Measurements from ENCODE around the gene SLC22A13.
"Not testable (repeated sequence)": the region's sequence is repeated elsewhere in the genome, so short reads cannot be mapped to it uniquely, and the experiment has no call there.

SLC22A13 gene

DNA sequence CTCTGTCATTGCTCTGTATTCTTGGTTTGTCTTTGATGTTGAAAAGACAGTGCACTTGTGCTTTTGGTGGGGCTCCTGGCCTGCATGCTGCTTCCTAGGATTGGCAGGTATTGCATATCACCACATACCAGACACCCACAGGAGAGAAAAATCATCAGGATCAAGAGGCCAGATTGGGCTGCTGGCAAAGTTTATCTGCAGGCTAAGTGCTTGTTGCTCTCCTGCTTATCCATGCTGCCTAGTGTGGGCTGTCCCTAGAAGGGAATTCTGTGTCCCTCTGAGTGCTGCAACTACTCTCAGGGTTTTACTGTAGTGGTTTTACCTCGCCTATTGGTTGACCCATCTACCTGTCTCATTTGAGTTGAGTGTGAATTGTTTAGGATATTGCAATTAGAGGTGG is 833 bp upstream of the SLC22A13 start:
- DNase-seq, result no peak

DNA sequence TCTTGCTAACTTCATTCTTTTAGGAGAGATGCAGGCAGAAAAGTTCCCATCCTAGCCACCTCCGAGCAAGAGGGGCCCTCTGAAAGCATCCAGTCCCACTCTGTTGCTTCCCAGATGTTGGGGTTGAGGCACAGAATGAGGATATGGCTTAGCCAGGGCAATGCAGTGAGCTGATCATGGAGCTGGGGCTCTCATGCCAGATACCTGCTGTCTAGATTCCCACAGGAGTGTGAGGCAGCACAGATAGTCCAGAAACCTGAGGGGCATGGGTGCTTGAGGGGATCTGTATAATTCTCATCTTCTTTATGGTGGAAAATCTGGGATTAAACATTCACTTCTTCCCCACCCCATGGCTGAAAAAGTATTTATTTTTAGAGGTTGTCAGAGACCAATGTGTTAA is 1.2 kb downstream of the SLC22A13 start:
- no peak for DNase-seq

DNA sequence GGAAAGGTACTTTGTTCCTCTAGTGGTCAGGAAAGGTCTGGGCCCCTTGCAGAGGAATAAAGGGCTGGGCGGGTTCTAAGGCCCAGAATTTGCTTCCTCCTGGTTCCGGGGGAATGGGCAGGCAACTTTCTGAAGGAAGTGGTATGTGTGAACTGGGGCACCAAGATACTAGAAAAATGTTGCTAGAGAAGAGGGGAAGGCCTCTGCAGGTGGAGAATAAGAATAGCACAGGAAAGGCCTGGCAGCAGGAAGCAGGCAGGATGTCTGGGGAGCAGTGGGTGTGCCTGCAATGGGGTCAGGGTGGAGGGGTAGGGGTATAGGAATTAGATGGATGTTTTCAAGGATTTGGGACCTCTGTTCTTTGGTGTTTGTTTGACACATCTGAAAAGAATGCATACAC is 2.0 kb downstream of the SLC22A13 start:
- no peak for DNase-seq

DNA sequence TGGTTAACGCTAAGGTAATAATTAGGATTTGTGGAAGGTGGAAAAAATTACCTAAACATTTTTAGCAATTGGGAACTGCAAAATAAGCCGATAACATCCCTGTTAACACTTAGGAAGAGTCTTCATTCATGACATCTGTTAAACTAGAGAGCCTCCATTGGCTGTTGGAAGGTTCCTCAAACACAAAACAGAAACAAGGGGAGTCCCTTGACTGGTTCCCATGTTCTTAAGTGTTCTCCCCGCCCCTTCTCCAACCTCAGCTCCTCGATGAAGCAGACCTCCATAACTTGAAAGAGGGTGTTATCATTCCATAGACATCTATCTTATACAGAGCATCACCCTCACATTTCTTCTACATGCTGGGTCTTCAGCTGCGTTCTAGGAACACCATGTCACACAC is 2.5 kb downstream of the SLC22A13 start:
- DNase-seq, result no peak

DNA sequence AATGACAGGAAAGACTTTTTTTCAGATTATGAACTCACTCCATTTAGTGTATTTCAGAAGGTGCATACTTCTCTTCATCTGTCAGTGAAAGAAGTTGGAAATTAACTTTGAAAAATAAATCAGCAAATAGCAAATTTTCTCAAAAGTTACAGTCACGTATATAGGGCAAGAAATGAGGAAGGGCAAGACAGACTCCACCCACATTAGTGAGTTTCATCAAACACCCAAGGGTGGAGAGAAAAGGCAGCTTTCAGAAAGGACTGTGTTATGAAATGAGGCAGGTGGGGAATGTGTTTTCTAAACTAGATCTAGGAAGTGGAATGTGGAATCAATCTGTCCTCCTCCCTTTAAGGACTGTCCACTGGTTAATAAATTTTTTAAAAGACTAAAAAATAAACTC is 2.9 kb downstream of the SLC22A13 start:
- no peak for DNase-seq

DNA sequence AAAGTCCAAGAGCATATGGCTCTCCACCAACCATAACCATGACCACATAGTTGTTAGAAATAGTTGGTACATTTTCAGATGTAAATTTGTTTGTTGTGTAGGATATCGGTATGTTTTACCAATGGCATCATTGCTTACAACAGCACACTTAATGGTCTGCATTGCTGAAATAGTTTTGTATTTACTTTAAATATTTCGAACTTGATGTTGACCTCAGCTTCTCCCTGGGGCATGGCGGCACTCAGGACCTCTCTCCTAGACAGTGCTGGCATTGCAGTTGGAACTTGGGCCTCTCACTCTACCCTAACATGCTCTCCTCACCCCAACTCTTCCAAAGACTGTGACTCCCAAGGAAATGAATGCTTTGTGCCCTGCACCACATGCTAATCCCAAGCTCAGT is 5.0 kb downstream of the SLC22A13 start:
- DNase-seq, result no peak

DNA sequence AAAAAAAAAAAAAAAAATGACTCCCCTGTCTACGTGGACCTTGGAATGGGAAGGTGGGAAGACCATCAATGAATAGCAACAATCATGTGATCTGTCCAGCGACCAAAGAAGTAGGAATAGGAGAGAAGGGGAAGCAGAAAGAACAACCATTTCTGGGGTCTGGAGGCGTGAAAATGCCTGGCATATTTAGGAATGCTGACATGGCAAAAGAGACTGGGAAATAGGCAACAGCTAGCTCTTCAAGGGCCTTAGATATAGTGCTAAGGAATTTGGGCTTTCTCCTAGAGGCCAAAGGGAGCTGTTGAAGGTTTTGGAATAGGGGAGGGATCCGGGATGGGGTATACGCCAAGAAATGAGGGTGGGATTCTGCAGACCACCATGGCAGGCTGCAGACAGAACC is 5.9 kb downstream of the SLC22A13 start:
- no peak for DNase-seq

DNA sequence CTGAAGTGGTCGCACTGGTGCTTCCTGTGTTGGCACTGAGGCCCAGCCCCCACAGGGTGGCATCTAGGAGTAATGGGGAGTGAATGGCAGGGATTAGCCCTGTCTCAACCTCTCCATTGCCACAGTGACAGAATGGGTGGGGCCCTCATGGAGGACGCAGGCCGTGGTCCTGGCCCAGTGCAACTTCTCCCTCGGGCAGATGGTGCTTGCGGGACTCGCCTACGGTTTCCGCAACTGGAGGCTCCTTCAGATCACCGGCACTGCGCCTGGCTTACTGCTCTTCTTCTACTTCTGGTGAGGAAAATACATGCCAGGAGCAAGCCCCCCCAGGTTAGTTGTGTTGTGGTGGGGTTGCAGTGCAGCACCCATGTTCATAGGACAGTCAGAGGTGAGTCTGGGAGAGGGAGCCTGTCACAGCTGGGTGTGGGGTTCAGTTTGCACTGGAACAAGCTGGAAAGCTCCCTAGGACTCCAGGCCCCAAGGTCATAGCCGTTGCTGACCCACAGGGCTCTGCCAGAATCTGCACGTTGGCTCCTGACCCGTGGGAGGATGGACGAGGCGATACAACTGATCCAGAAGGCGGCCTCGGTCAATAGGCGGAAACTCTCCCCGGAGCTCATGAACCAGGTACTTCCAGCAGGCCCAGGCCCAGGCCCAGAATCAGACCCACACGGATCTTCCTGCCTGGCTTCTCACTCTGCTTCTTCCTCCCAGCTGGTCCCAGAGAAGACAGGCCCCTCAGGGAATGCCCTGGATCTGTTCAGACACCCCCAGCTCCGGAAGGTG is 9.4 kb downstream of the SLC22A13 start:
- no peak for DNase-seq

DNA sequence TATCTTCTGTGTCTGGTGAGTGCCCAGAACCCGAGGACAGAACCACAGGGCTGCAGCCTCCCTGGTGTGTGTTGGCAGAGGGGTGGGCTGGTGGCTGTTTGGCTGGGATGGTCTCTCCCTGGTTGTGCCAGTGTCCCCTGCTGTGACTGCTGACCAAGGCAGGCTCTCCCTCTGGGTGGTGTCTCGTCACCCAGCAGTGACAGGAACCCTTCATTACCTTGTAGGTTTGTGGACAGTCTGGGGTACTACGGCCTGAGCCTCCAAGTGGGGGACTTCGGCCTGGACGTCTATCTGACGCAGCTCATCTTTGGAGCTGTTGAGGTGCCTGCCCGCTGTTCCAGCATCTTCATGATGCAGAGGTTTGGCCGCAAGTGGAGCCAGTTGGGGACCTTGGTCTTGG is 10.0 kb downstream of the SLC22A13 start:
- DNase-seq, result no peak

DNA sequence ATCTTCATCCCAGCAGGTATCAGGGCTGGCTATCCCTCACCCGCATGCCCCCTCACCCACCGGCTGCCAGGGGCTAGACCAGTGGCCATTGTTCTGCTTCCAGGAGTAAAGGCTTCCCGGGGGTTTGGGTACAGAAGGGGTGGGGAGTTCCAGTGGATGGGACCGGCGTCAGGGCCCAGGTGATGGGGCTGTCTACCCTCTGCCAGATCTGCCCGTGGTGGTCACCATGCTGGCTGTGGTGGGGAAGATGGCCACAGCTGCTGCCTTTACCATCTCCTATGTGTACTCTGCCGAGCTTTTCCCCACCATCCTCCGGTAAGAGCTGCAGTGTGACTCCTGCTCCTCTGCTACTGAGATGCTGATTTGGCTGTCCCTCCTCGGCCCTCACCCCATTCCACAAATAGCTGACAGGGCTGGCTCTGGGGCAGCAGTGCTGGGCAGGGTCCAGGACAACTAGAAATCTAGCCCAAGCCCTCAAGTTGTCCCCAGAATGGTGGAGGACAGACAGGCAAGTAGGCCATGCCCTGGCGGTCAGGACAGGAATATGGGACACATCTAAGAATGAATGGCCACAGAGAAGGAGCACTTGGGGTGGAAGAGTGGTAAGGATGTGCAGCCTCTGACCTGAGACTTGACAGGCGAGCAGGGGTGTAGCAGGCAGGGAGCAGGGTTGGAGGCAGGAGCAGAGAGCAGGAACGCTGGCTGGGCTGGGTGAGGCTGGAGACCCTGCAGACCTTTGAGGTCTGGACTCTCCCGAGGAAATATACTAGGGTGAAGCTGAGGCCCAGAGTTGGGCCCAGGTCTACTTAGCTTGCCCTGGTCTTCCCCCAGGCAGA is 10.7 kb downstream of the SLC22A13 start:
- DNase-seq, result no peak

DNA sequence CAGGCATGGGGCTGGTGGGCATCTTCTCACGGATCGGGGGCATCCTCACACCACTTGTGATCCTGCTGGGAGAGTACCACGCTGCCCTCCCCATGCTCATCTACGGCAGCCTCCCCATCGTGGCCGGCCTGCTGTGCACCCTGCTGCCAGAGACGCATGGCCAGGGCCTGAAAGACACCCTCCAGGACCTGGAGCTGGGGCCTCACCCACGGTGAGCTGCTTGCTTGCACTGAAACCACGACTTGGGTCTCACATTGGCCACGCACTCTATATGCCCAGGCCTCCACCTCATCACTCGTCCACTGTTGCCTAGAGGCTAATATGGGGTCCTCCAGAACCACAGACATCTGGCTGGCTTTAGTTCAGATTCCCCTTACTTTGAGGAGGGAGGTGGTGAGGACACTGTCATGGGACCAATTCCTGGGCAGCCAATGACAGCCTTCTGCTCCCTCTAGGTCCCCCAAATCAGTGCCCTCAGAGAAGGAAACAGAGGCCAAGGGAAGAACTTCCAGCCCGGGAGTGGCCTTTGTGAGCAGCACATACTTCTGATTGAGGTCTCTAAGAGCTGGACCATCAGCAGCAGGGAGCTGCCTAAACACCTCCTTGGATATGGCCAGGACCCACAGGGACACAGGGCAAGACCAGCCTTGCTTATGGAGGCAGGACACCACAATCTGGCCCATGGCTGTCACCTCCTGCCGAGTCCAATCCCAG is 11.5 kb downstream of the SLC22A13 start:
- DNase-seq, result no peak

DNA sequence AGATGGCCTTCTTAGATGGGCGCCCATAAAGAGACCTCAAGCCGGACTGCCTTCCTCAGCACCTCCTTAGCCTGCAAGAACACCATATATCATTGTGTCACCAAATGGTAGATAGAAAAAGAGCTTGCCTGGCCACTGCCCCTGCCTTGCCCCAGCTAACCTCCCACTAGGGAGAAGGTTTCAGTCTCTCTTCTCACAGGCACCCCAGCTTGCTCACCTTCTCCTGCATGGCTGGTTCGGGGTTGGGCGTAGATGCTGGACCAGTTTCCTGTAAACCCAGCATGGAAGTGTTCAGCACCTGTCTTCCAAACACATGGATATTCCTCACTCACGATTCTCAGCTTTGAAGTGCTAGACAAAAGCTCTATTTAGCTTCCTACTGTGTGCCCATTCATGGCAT is 13.2 kb downstream of the SLC22A13 start:
- no peak for DNase-seq

DNA sequence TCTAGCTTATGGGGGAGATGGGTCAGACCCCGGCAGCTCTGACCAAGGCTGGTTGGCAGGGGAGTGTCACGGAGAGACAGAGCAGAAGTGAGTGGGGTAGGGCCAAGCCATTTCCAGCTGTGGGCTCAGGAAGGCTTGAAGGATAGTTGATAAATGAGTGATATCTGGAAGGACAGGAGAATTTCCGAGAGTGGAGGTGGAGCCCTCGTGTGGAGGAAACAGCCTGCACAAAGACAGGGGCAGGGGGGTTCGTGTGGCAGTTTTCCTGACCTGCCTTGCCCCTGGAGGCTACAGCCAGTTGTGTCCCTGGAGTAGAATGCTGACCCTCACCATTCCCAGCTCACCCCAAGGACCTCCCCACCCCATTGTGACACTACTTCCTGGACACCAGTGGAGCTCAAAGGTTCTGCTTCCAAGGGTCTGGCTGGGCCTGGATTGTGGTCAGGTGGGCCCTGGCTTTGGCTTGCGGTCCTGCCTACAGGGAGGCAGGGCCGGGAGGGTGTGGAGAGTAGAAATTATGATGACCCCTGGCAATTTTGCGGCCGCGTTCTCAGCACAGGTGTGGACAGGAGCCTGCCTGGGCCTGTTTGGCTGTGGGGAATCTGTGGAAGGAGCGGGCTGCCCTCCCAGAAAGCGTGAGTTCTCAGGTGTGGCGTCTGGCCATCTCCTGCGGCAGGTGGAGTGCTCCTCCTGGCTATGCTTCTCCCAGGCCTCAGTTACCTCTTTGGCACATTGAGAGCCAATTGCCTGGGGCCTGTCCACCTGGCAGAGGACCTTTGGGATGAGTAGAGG is 16.5 kb downstream of the SLC22A13 start, which contains the start of gene SLC22A14:
Gene SLC22A14 (plus strand): TSS at position 400 of the 792 bp plus-strand sequence. CDS start 23,733 bp downstream, outside the sequence.
- no peak for DNase-seq

DNA sequence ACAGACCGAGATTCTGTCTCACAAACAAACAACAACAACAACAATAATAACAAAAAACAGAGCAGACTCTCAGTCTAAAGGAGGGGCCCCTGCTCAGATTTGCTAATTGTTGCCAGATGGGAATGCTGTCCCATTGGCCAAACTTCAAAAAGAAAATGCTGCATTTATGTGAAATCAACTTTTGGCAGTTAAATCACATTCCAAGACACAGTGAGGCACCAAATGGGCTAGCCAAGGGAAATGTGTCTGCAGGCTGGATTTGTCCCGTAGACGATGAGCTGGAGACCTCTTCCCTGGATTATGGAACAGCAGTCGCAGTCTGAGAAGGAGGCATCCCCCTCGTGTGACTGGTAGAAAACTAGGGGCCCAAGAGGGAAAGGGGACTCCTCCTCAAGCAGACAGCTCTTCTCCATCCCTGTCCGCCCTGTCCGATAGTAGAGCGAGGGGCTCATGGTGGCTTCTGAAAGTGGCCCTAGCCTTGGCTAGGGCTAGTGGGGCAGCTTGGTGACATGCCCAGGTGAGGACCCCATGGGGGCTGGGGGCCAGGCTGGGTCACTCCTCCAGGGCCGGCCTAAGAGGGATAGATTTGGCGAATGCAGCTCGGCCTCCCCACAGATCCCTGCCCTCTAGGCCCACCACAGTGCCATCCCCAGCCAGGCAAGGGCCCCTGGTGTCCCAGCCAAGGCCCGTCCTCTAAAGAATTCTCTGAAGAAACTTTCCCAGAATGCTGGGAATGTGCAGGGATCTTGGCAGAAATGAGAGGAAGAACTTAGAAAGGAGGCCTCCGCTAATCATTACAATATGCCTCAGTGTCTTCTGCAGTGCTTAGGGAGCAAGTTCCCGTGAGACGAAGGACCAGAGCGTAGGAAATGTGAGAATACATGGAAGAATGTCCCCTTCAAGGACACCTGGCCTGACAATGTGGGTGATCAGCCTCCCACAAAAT is 18.5 kb downstream of the SLC22A13 start:
- no peak for DNase-seq

DNA sequence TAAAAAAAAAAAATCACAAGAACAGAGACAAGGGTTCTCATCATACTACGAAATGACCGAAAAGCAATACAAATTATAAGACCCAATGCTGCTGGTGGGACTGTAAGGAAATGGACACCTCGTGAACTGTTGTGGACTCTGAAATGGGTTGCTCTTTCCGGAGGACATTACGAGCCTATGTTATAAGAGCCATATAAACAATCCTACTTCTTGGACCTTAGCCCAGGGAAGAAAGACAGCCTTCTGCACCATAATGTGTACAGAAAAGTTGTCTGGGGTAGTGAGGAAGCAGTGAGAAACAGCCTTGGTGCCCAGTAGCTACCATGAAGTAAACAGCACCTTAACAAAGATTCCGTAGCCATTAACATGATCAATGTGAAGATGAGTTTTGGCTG is 19.1 kb downstream of the SLC22A13 start:
- DNase-seq, result no peak

DNA sequence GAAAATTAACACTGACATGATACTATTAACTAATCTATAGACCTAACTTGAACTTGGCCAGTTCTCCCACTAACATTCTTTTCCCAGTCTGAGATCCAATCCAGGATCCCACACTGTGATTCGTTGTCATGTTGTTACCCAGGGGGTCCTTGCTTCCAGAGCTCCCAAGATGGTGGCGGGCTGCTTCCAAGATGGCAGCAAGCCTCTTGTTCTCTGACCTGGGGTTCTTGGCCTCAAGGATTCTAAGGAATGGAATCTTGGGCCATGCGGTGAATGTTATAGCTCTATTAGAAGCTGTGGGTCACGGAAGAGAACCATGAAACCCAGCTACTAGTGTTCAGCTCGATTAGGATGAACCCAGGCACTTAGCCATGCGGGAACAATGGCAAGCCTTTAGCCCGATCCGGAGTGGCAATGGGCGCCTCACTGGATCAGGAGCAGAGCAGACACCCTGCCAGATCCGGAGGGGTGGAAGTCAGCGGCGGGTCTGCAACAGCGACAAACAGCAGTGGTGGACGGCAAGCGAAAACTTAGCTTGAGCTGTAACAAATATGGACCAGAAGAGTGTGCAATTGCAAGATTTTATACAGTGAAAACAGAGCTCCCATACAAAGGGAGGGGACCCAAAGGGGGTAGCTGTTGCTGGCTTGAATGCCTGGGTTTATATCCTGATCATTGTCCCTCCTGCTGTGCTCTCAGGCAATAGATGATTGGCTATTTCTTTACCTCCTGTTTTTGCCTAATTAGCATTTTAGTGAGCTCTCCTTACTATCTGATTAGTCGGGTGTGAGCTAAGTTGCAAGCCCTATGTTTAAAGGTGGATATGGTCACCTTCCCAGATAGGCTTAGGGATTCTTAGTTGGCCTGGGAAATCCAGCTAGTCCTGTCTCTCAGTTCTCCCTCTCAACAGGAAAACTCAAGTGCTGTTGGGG is 23.9 kb downstream of the SLC22A13 start:
- not testable (repeated sequence) for DNase-seq

DNA sequence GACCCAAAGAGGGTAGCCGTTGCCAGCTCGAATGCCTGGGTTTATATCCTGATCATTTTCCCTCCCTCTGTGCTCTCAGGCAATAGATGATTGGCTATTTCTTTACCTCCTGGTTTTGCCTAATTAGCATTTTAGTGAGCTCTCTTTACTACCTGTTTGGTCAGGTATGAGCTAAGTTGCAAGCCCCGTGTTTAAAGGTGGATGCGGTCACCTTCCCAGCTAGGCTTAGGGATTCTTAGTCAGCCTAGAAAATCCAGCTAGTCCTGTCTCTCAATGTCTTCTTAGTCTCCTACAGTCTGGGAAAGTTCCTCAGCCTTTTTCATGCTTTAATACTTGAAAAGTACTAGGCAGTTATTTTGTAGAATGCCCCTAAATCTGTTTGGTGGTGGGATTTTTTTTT is 31.4 kb downstream of the SLC22A13 start:
- DNase-seq, result not testable (repeated sequence)

DNA sequence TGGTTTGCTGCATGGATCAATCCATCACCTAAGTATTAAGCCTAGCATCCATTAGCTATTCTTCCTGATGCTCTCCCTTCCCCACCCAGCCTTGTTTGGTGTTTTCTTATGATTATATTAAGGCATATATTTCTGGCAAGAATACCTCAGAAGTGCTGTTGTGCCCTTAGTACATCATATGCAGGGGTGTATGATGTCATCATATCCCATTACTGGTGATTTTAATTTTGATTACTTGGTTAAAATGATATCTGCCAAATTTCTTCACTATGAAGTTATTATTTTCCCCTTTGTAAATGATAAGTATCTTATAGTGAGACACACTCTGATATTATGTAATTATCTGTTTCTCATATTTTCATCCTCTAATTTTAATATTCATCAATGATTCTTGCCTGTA is 31.9 kb downstream of the SLC22A13 start:
- no peak for DNase-seq

DNA sequence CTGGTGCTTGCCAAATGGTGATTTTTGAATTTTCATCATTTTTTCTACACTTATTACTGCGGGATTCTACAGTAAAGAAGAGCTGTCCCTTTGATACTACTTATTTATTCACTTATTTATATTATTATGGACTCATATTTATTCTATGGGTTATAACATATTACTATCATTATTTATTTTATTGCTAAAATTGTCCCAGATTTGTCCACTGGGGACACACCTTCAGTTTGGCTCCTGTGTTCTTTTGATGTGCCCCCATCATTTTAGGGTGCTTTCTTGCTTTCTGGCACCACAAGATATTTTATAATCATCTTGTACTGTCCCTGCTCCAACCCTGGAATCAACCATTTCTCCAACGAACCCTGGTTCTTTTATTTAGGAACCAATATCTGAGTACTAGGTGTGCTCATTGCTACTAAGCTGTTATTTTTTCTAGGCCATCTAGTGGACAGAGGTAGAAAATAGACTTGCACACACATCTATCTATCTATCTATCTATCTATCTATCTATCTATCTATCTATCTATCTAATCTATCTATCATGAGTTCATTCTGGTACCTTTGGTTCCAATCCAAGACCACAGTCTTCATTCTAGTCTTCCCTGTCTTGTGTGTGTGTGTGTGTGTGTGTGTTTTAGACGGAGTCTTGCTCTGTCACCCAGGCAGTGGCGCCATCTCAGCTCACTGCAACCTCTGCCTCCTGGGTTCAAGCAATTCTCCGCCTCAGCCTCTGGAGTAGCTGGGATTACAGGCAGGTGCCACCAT is 32.5 kb downstream of the SLC22A13 start:
- no peak for DNase-seq

DNA sequence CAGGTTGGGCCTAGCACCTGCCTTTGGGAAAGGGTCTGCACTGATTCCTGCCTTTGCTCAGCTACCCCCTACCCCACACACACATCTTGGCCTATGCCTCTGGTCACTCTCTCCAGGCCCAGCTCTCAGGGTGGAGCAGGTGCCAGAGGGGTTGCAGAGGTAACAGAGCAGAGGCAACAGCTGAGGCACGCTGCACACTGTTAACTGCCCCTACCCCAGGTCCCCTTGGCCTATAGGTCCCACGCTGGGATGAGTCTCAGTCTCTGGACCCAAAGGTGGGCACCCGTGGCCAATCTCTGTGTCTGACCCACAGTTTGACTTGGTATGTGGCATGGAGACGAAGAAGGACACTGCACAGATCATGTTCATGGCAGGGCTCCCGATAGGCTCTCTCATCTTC is 41.3 kb downstream of the SLC22A13 start:
- no peak for DNase-seq

Measured in GOT3 (cell line).